Hindlimb muscle (tissue), 1 donor: ENCODE measurements around the gene ATL2. TPM values are rescaled to one million over a fixed set of nuclear protein-coding genes. Genes with fewer than 3 reads are reported as not detected.

ENCODE experiments used
- polyA plus RNA-seq: library from polyadenylated mRNA; unstranded; fragments of 120-200 nt; gene quantifications from one replicate; pipeline ENCODE4 v1.2.1, GENCODE V29; 2013; ENCODE audit not compliant: insufficient read length

The ATL2 gene
- polyA plus RNA-seq, 1 donor, result 32.8 TPM

Other genes with a start within 250 kb of the ATL2 start
- gene HNRNPLL, start 225.7 kb upstream of the ATL2 start, polyA plus RNA-seq, result 35.5 TPM